IPS-18c (cell line): ENCODE results near the gene TRPC4AP.
"Not testable (repeated sequence)": the region's sequence is repeated elsewhere in the genome, so short reads cannot be mapped to it uniquely, and the experiment has no call there.

ENCODE experiments used
- H3K4me3 ChIP-seq: 2 replicates; pipeline ENCODE4 v1.7.0; 2013; ENCODE audit warnings: low read depth, mild to moderate bottlenecking, low read length, moderate library complexity; ENCODE audit not compliant: insufficient read depth
- H3K9me3 ChIP-seq: one replicate; pipeline ENCODE4 v1.6.1; 2013; ENCODE audit warnings: mild to moderate bottlenecking, low read length, moderate library complexity; ENCODE audit not compliant: control insufficient read depth, insufficient read depth

Gene TRPC4AP

GRCh38 chr20:35111141-35111888 lies 18.7 kb upstream of the TRPC4AP start:
- Histone ChIP-seq H3K9me3 (no peaks in the 10 kb centered on the region), H3K4me3 (no peak overlapping the region)

DNA sequence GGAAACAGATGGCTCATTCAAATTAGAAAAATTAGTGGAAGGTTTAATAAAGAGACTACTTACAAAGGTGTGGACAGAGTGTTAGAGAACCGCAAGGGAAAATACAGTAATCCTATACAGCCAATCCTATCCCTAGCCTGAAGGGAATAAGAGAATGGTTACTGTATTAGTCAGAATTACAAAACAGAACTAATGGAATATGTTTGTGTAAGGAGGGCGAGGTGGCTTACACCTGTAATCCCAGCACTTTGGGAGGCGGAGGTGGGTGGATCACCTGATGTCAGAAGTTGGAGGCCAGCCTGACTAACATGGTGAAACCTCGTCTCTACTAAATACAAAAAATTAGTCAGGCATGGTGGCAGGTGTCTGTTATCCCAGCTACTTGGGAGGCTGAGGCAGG lies 16.3 kb upstream of the TRPC4AP start:
- no peaks in the 10 kb centered on the region for H3K9me3 ChIP-seq
- no peak overlapping the region for H3K4me3 ChIP-seq

GRCh38 chr20:35106827-35107380 lies 14.3 kb upstream of the TRPC4AP start:
- H3K9me3 ChIP-seq = no peaks in the 10 kb centered on the region
- no peak overlapping the region for H3K4me3 ChIP-seq

DNA sequence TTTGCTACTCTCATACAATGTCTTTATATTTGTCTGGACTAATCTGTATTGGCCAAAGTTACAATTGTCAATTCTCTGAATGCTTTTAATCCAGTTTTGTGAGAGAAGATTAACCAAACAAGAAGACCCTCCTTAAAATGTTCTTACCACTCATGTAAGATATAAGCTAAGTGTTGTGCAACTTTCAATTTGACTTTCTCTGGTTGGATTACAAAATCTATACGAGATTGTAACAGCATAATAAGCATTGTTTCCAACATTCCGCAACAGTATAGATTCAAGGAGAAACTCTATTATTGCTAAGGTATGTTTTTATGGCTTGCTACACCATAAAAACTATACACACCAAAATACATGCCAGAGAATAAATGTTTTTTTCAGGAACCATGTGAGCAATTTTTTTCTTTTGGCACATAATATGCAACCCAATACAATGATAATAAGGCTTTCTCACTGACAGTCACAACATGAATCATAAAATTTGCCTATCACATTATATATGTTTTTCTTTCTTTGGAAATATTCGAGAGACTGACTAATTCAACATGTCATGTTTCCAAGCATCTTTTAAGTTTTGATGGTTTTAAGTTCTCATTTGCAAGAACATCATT lies 12.2 kb upstream of the TRPC4AP start:
- no peak overlapping the region for H3K4me3 ChIP-seq
- H3K9me3 ChIP-seq = no peaks in the 10 kb centered on the region

DNA sequence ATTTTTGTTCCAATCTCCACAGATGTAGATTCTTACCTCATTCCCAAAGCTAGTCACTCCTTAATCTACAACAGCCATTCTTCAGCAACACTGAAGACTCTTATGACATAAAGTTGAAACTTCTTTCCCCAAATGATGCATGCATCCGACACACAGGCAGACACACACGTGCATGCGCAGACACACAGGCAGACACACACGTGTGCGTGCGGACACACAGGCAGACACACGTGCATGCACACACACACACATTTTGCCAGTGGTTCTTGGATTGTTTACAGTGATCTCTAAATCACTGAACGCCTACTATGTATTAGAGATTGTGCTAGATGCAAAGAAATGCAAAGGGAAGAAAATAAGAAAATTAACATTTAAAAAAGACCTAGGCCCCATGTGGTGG lies 9.0 kb upstream of the TRPC4AP start:
- Histone ChIP-seq H3K4me3 (no peak overlapping the region), H3K9me3 (no peaks in the 10 kb centered on the region)

GRCh38 chr20:35093267-35093884 lies 769 bp upstream of the TRPC4AP start:
- Histone ChIP-seq H3K4me3 (peak overlapping the region; percentile 94; the same call in 1 of the 2 replicates), H3K9me3 (no peaks in the 10 kb centered on the region)

- Histone ChIP-seq H3K9me3 (no peaks in the 10 kb centered on the region), H3K4me3 (peak overlapping the region; percentile 94)
These were observed 637 bp downstream of the TRPC4AP start for GRCh38 chr20:35091816-35092523.

DNA sequence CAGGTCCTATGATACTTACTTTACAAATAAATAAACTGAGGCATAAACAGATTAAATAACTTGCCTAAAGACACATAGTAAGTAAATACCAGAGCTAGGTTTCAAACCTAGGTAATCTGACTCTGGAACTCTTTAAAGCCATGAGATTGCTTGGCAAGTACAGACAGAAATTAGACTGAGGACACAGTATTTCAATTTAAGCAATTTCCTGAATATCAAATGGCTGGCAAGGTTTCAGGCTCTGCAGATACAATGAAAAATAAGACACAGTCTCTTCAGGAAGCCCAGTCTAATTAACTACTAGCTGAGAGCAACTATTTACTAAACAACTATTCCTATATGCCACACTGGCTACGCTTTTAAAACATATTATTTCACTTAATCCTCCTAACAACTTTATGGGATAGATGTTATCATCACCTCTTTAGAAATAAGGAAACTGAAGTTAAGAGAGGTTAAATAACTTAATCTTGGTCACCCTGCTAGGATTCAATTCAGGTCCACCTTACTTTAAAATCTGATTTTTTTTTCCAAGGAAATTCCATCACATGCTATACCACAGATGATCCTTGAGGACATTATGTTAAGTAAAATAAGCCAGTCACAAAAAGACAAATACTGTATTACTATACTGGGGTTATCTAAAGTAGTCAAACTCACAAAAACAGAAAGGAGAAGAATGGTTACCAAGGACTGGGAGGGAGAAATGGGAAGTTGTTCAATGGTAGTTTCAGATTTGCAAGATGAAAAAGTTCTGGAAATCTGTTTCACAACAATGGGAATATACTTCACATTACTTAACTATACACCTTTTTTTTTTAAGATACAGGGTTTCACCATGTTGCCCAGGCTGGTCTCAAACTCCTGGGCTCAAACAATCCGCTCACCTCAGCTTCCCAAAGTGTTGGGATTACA lies 4.1 kb downstream of the TRPC4AP start:
- Histone ChIP-seq H3K9me3 (no peaks in the 10 kb centered on the region), H3K4me3 (no peak overlapping the region)

- Histone ChIP-seq H3K9me3 (no peaks in the 10 kb centered on the region), H3K4me3 (no peak overlapping the region)
These were observed 4.8 kb downstream of the TRPC4AP start for GRCh38 chr20:35087791-35088190.

DNA sequence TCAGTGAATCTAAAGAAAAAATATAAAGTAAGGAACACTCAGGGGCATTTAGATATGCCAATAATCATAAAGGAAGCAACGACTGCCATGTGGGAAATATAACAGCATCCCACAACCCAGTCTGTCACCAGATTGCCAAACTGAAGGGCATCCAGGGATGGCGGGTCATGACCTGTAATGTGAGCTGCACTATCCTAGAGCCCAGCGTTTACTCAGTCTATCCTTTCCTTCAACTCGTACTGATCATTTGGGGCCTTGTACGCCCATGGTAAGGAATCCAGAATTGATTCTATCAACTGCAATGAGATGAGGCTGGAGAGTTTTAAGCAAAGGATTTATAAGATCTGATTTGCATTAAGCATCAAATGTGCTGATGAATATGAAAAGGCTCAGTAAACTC lies 5.3 kb downstream of the TRPC4AP start:
- H3K9me3 ChIP-seq = no peaks in the 10 kb centered on the region

GRCh38 chr20:35085477-35086225 lies 7.0 kb downstream of the TRPC4AP start:
- Histone ChIP-seq H3K9me3 (no peaks in the 10 kb centered on the region), H3K4me3 (no peak overlapping the region)

More for the DNA sequence above, 5.3 kb downstream of the TRPC4AP start:
- no peak overlapping the region for H3K4me3 ChIP-seq

DNA sequence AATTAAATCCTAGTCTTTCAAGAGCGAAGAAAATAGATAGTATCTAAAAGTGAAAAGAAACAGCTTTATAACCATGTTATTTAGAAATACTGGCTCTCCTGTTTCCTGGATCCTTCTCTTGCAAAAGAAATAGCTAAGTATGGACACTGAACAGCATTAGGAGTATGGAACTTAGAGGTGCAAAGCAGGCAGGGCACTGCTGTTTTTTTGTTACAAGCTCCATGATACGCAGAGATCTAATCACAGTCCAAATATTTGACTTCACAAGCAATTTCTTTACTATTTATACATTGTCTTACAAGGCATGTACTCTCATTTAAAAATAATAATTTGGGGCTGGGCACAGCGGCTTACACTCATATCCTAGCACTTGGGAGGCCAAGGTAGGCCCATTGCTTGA lies 7.6 kb downstream of the TRPC4AP start:
- Histone ChIP-seq H3K4me3 (no peak overlapping the region), H3K9me3 (no peaks in the 10 kb centered on the region)

DNA sequence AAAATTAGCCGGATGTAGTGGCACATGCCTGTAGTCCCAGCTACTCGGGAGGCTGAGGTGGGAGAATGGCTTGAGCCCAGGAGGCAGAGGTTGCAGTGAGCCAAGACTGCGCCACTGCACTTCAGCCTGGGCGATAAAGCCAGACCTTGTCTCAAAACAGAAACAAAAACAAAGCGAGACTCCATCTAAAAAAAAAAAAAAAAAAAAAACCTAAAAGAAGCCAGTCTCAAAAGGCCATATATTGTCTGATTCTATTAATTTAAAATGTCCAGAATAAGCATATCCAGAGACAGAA lies 12.3 kb downstream of the TRPC4AP start:
- peaks cover 11% of the 10 kb centered on the region for H3K9me3 ChIP-seq
- not testable (repeated sequence) for H3K4me3 ChIP-seq

DNA sequence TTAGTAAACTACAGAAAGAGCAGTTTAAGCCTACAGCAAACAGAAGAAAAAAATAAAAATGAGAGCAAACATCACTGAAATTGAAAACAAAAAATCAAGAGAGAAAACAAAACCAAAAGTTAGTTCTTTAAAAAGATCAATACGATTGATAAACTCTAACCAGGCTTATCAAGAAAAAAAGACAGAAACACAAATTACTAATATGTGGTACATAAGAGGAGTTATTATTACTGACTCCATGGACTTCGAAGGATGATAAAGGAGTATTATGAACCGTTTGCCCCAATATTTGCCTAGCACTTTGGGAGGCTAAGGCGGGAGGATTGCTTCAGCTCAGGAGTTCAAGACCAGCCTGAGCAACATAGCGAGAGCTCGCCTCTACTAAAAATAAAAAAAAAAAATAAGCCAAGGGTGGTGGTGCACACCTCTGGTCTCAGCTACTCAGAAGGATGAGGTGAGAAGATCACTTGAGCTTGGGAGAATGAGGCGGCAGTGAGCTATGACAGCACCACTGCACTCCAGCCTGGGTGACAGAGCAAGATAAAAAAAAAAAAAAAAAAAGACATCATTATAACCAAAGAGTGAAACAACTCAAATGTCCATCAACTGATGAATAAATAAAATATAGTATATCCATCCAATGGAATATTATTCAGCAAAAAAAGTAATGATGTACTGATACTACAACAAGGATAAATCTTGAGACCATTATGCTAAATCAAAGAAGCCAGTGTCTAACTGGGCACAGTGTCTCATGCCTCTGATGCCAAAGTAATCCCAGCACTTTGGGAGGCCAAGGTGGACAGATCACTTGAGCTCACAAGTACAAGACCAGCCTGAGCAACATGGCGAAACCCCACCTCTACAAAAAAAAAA lies 12.9 kb downstream of the TRPC4AP start:
- H3K4me3 ChIP-seq = no peak overlapping the region
- H3K9me3 ChIP-seq = peaks cover 11% of the 10 kb centered on the region

DNA sequence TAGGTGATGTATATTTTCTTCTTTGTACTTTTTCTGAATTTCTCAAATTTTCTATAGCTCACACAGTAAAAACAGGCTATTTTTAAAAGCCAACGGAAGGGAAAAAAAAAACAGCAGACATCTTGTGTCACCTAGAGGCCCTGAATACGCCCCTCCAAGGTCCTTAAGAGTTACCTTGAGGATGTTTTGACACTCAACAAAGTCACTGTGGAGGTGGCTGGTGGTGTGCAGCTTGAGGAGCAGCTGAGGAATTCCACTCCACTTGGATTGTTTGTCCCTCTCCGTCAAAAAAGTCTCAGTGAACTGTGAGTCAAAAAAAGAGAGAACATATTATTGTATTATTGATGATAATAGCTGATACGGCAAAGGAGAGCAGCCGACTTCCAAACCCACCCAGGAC lies 14.7 kb downstream of the TRPC4AP start:
- Histone ChIP-seq H3K4me3 (no peak overlapping the region), H3K9me3 (peaks cover 11% of the 10 kb centered on the region)
